Colonic mucosa (tissue), 4 donors: ENCODE results near the gene LHFPL6. TPM values are rescaled to one million over a fixed set of nuclear protein-coding genes. Genes with fewer than 3 reads are reported as not detected.

Experiments used
- DNase-seq: peaks from one replicate; pipeline ENCODE4 v3.0.0-alpha.2; 2020
- H3K27ac ChIP-seq: fragments of 200-600 bp; one replicate; pipeline ENCODE4 v1.8.0; 2021
- H3K27me3 ChIP-seq: fragments of 200-600 bp; one replicate; pipeline ENCODE4 v1.8.0; 2021
- H3K36me3 ChIP-seq: fragments of 200-600 bp; one replicate; pipeline ENCODE4 v1.8.0; 2021
- H3K4me1 ChIP-seq: fragments of 200-600 bp; one replicate; pipeline ENCODE4 v1.8.0; 2021; ENCODE audit warnings: mild to moderate bottlenecking
- H3K4me3 ChIP-seq: fragments of 200-600 bp; one replicate; pipeline ENCODE4 v1.8.0; 2021
- H3K9ac ChIP-seq, 2 donors: one replicate each; pipeline ENCODE4 v1.7.0; 2013; ENCODE audit warnings: control low read depth in 2 of 2, low read depth in 2 of 2, low read length in 2 of 2
- H3K9me3 ChIP-seq: fragments of 200-600 bp; one replicate; pipeline ENCODE4 v1.8.0; 2021
- intact Hi-C: fragments of 100-400 bp; cut with DNase I; formaldehyde crosslinking; loops from one replicate; pipeline ENCODE4 v1.14.1; 2022
- total RNA-seq, 2 donors: library from RNA; stranded (reverse); fragmentation: NEBNext Ultra II Directional in 1 of 2; extraction: Animal tissue kit (Norgen Biotek cat#: 25700) in 1 of 2; gene quantifications; one replicate each; pipeline ENCODE4 v1.2.1, GENCODE V29; 2021
- TF ChIP-seq, protein P1 (sequence below): fragments of 200-600 bp; IDR thresholded peaks from one replicate; pipeline ENCODE4 v1.8.0; 2022; ENCODE audit warnings: antibody characterized with exemption, mild to moderate bottlenecking
- donor health status: healthy.
- donor health status: DM: no; HTN: no; CAD: no.
- donor health status: DM: no; HTN: no; CAD: no.

The LHFPL6 gene
- total RNA-seq, 2 donors from 2014 or later, result 4.3 to 10.1 TPM

DNA sequence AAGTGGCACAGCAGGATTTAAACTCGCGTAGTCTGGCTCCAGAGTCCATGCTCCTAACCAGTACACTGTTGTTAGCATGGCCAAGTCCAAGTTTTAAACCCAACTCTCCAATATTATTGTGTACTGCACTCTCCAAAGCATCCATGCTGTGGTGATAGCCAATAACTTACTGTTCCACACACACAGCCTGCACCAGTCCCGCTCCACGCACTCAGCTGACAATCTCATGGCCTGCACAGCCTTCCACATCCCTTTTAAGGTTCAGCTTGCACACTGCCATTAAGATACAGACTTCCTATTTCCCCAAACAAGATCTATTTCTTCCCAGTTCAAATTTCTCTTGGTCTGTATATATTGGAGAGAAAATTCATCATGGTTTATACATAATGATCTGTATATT, 80.7 kb downstream of the LHFPL6 start:
- intact Hi-C loops, result no loop called here
- H3K27me3 ChIP-seq, result no peaks in the 10 kb centered on the region
- TF ChIP-seq, protein P1, sequence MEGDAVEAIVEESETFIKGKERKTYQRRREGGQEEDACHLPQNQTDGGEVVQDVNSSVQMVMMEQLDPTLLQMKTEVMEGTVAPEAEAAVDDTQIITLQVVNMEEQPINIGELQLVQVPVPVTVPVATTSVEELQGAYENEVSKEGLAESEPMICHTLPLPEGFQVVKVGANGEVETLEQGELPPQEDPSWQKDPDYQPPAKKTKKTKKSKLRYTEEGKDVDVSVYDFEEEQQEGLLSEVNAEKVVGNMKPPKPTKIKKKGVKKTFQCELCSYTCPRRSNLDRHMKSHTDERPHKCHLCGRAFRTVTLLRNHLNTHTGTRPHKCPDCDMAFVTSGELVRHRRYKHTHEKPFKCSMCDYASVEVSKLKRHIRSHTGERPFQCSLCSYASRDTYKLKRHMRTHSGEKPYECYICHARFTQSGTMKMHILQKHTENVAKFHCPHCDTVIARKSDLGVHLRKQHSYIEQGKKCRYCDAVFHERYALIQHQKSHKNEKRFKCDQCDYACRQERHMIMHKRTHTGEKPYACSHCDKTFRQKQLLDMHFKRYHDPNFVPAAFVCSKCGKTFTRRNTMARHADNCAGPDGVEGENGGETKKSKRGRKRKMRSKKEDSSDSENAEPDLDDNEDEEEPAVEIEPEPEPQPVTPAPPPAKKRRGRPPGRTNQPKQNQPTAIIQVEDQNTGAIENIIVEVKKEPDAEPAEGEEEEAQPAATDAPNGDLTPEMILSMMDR, result no peak
- no peaks in the 10 kb centered on the region for H3K36me3 ChIP-seq
- DNase-seq, result no peak
- no peak overlapping the region for H3K4me3 ChIP-seq
- no peaks in the 10 kb centered on the region for H3K9me3 ChIP-seq
- no peak overlapping the region for H3K9ac ChIP-seq
- no peaks in the 10 kb centered on the region for H3K4me1 ChIP-seq
- H3K27ac ChIP-seq, result no peak overlapping the region

DNA sequence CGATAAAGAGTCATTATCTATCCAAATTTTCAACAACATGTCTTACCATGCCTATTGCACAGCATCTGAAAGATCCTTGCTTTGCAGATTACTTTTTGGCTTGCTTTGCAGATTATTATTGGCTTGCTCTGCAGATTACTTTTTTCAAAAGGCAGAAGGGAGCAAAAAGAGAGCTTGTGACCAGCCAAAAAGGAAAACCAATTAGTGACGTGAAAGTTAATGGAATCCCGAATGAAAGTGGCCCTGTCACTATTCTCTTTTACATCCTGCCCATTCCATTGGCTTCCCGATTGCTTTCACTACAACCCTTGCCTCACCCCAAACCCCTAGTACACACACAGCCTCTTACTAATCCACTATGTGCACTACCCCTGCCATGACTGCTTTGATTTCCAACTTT, 81.3 kb downstream of the LHFPL6 start:
- TF ChIP-seq, protein P1, result no peak
- Histone ChIP-seq H3K27me3 (no peaks in the 10 kb centered on the region), H3K9me3 (no peaks in the 10 kb centered on the region), H3K4me1 (no peaks in the 10 kb centered on the region), H3K4me3 (no peak overlapping the region), H3K9ac (no peak overlapping the region), H3K36me3 (no peaks in the 10 kb centered on the region), H3K27ac (no peak overlapping the region)
- DNase-seq, result no peak
- intact Hi-C loops, result no loop called here

DNA sequence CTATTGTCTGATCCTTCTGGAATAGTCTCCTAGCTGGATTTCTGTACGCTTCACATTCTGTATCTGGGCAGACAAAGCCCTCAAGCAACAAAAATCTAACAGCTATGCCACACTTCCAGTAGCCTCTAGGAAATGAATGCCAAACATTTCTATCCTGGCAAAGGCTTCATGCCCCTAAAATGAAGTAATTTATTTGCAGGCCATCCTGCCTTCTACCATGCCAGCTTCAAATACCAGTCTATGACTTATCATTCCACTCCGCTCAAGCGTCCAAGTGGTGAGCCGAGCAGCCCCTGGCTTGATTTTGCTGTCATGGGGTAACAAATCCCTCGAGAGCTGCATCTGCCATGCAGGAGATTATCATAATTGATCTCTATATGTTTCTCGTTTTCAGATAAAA, 86.9 kb downstream of the LHFPL6 start:
- Histone ChIP-seq H3K36me3 (no peaks in the 10 kb centered on the region), H3K9me3 (no peaks in the 10 kb centered on the region), H3K9ac (no peak overlapping the region), H3K4me1 (no peaks in the 10 kb centered on the region), H3K27me3 (no peaks in the 10 kb centered on the region), H3K27ac (no peak overlapping the region), H3K4me3 (no peak overlapping the region)
- no peak for DNase-seq
- TF ChIP-seq, protein P1, result no peak
- intact Hi-C loops, result no loop called here

DNA sequence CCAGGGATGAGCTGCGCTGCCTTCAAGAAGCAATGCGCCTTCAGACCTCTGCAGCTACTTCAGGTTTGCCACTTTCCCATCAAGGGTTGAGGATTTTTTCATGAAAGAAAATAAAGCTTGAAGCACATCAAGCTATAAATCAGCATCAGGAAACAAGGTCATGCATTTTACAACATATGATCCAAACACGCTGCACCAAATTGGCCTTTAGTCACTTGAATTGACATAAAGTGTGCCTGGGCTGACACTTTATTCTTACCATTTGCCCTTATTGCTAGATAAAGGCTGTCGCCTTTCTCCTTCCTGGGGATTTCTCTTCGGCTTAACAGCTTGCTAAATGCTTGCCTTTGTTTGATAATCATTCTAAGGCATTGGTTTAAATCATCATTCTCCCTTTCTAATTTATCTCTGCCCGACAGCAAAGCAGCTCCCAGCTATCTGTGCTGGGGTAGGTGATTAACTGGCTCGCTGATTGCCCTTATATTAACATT, 87.7 kb downstream of the LHFPL6 start:
- Histone ChIP-seq H3K27me3 (no peaks in the 10 kb centered on the region), H3K4me1 (no peaks in the 10 kb centered on the region), H3K36me3 (no peaks in the 10 kb centered on the region), H3K27ac (no peak overlapping the region), H3K9me3 (no peaks in the 10 kb centered on the region), H3K9ac (no peak overlapping the region), H3K4me3 (no peak overlapping the region)
- DNase-seq, result no peak
- intact Hi-C loops, result no loop called here
- TF ChIP-seq, protein P1, result no peak

DNA sequence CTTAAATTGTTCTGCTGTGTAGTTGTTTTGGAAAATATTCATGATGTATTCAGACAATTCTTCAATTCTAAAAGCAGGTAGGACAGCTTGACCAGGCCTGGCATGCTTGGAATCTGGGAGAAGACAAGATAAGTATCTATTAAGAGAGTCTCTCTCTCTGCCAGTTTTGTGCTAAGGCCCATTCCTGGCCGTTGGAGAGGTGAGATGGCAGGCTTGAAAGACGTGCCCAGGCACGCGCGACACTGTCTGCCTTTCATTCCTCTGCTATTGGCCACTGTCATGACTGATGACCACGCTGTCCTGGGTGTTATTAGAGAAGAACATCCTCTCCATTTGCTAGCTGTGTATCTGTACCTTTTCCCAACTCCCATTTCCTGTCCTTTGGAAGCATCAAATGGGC, 90.3 kb downstream of the LHFPL6 start:
- intact Hi-C loops, result no loop called here
- no peak for DNase-seq
- Histone ChIP-seq H3K36me3 (no peaks in the 10 kb centered on the region), H3K9me3 (no peaks in the 10 kb centered on the region), H3K4me1 (no peaks in the 10 kb centered on the region), H3K4me3 (no peak overlapping the region), H3K27me3 (no peaks in the 10 kb centered on the region), H3K27ac (no peak overlapping the region), H3K9ac (no peak overlapping the region)
- TF ChIP-seq, protein P1, result no peak

DNA sequence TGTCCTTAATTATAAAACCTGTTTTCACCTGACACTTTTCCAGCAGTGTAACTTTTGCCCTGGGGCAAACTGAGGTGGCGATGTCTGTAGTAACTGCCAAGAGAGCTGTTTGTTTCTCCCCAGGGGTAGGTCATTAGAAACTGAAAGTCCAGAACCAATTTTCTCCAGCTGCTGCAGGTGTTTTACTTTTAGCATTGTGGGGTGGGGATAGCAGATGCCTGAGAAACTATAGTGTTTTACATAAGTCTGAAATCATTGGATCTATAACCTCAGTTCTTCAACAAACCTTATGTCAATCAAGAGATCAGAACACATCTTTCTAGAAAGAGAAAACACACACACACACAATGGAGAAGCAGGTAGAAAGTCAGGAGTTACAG, 92.7 kb downstream of the LHFPL6 start:
- Histone ChIP-seq H3K9ac (no peak overlapping the region), H3K27ac (no peak overlapping the region), H3K27me3 (no peaks in the 10 kb centered on the region), H3K4me3 (no peak overlapping the region), H3K9me3 (no peaks in the 10 kb centered on the region), H3K4me1 (no peaks in the 10 kb centered on the region), H3K36me3 (no peaks in the 10 kb centered on the region)
- no peak for DNase-seq
- TF ChIP-seq, protein P1, result no peak
- intact Hi-C loops, result no loop called here
